ENCODE measurements around the gene PEX11G.
A peak's percentile ranks its signal among the peaks of the same experiment; 100 is the strongest.

PEX11G gene

GRCh38 chr19:7521551-7522071, 32.8 kb upstream of the PEX11G start:
- no peak for DNase-seq

GRCh38 chr19:7520131-7521051, 31.6 kb upstream of the PEX11G start:
- DNase-seq, result no peak

- no peak for DNase-seq
These were observed 30.7 kb upstream of the PEX11G start for GRCh38 chr19:7519361-7520130.

GRCh38 chr19:7516878-7517277, 28.0 kb upstream of the PEX11G start:
- DNase-seq, result no peak

- no peak for DNase-seq
These were observed 27.5 kb upstream of the PEX11G start for GRCh38 chr19:7516333-7516732.

GRCh38 chr19:7515645-7516151, 26.9 kb upstream of the PEX11G start, which contains the start of gene ZNF358:
TSS of gene ZNF358 (plus strand) at chr19:7516103. CDS start at chr19:7519243, 3,140 bp downstream.
- no peak for DNase-seq

- no peak for DNase-seq
These were observed 26.3 kb upstream of the PEX11G start for GRCh38 chr19:7515110-7515644.

- DNase-seq, result no peak
These were observed 25.2 kb upstream of the PEX11G start for GRCh38 chr19:7513809-7514642.

GRCh38 chr19:7512400-7512851, 23.6 kb upstream of the PEX11G start:
- no peak for DNase-seq

GRCh38 chr19:7509625-7510024, 20.8 kb upstream of the PEX11G start:
- no peak for DNase-seq

GRCh38 chr19:7507884-7508283, 19.0 kb upstream of the PEX11G start:
- DNase-seq, result peak; percentile 94

GRCh38 chr19:7506385-7507328, 17.8 kb upstream of the PEX11G start:
- peak; percentile 95 for DNase-seq

- DNase-seq, result peak; percentile 40
These were observed 17.0 kb upstream of the PEX11G start for GRCh38 chr19:7505682-7506384.

GRCh38 chr19:7505288-7505681, 16.4 kb upstream of the PEX11G start:
- DNase-seq, result no peak

GRCh38 chr19:7504684-7505083, 15.8 kb upstream of the PEX11G start:
- DNase-seq, result no peak

GRCh38 chr19:7502552-7502951, 13.7 kb upstream of the PEX11G start:
- no peak for DNase-seq

- no peak for DNase-seq
These were observed 12.1 kb upstream of the PEX11G start for GRCh38 chr19:7500811-7501450.

GRCh38 chr19:7497292-7497691, 8.5 kb upstream of the PEX11G start:
- no peak for DNase-seq

GRCh38 chr19:7494416-7495098, 5.7 kb upstream of the PEX11G start:
- DNase-seq, result no peak
